ENCODE measurements around the gene ALDH3A2. TPM values are rescaled to one million over a fixed set of nuclear protein-coding genes. Genes with fewer than 3 reads are reported as not detected.

ALDH3A2 gene
- total and polyA plus RNA-seq, 3 donors from 2014 or later = 76.0 to 125 (median 100.0) TPM

GRCh38 chr17:19652595-19652994 is 4.0 kb downstream of the ALDH3A2 start:
- Histone ChIP-seq H3K4me1 (peaks cover 20% of the 10 kb centered on the region), H3K27me3 (no peaks in the 10 kb centered on the region), H3K36me3 (ENCODE audit: low read depth, missing control alignments) (no peaks in the 10 kb centered on the region), H3K27ac (peak overlapping the region in 1 of 2 donors; percentile 2), H3K4me3 (no peak overlapping the region), H3K9me3 (no peaks in the 10 kb centered on the region)
- no peak for DNase-seq
- 61 to 71% methylated on average over 3 of the region's 3 CpGs for WGBS, 2 donors
- intact Hi-C loops (cut with DNase I; ENCODE audit: low total_unique reads) = no loop called here
- TF ChIP-seq POLR2A (IDR thresholded peaks at IDR 0.05) = no peak
- no peak for TF ChIP-seq CTCF (IDR thresholded peaks at IDR 0.05)

GRCh38 chr17:19654342-19654886 is 5.9 kb downstream of the ALDH3A2 start:
- intact Hi-C loops (cut with DNase I; ENCODE audit: low total_unique reads) = no loop called here

GRCh38 chr17:19654896-19655295 is 6.3 kb downstream of the ALDH3A2 start:
- WGBS, 2 donors = 96% methylated on average over 4 of the region's 4 CpGs
- intact Hi-C loops (cut with DNase I; ENCODE audit: low total_unique reads) = no loop called here
- Histone ChIP-seq H3K4me1 (peaks cover 17% of the 10 kb centered on the region), H3K36me3 (ENCODE audit: low read depth, missing control alignments) (no peaks in the 10 kb centered on the region), H3K4me3 (no peak overlapping the region), H3K27me3 (no peaks in the 10 kb centered on the region), H3K27ac (no peak overlapping the region), H3K9me3 (no peaks in the 10 kb centered on the region)
- DNase-seq = no peak
- TF ChIP-seq CTCF (IDR thresholded peaks at IDR 0.05) (no peak), POLR2A (IDR thresholded peaks at IDR 0.05) (no peak)

More at GRCh38 chr17:19654342-19654886, 5.9 kb downstream of the ALDH3A2 start:
- no peak for DNase-seq
- H3K36me3 ChIP-seq (ENCODE audit: low read depth, missing control alignments) = no peaks in the 10 kb centered on the region
- H3K4me1 ChIP-seq = peaks cover 17% of the 10 kb centered on the region
- no peak overlapping the region for H3K27ac ChIP-seq
- H3K9me3 ChIP-seq = no peaks in the 10 kb centered on the region
- H3K4me3 ChIP-seq = no peak overlapping the region
- H3K27me3 ChIP-seq = no peaks in the 10 kb centered on the region
- TF ChIP-seq POLR2A (IDR thresholded peaks at IDR 0.05) (no peak), CTCF (IDR thresholded peaks at IDR 0.05) (no peak)
- 95 to 98% methylated on average over 3 to 30 of the region's 30 CpGs for WGBS, 2 donors

GRCh38 chr17:19656336-19656735 is 7.8 kb downstream of the ALDH3A2 start:
- DNase-seq = no peak
- Histone ChIP-seq H3K27ac (no peak overlapping the region), H3K36me3 (ENCODE audit: low read depth, missing control alignments) (no peaks in the 10 kb centered on the region), H3K27me3 (no peaks in the 10 kb centered on the region), H3K9me3 (no peaks in the 10 kb centered on the region), H3K4me1 (peaks cover 4% of the 10 kb centered on the region), H3K4me3 (no peak overlapping the region)
- intact Hi-C loops (cut with DNase I; ENCODE audit: low total_unique reads) = no loop called here
- TF ChIP-seq POLR2A (IDR thresholded peaks at IDR 0.05) = no peak
- no peak for TF ChIP-seq CTCF (IDR thresholded peaks at IDR 0.05)
- WGBS, 2 donors = 94 to 95% methylated on average over 4 of the region's 4 CpGs

Data from testis (tissue), 3 donors.